ENCODE results near the gene JARID2. TPM values are rescaled to one million over a fixed set of nuclear protein-coding genes. Genes with fewer than 3 reads are reported as not detected.
"Not testable (repeated sequence)": the region's sequence is repeated elsewhere in the genome, so short reads cannot be mapped to it uniquely, and the experiment has no call there.

Gene JARID2
- total RNA-seq, 4 donors from 2014 or later, result 12.1 to 33.8 (median 17.0) TPM

DNA sequence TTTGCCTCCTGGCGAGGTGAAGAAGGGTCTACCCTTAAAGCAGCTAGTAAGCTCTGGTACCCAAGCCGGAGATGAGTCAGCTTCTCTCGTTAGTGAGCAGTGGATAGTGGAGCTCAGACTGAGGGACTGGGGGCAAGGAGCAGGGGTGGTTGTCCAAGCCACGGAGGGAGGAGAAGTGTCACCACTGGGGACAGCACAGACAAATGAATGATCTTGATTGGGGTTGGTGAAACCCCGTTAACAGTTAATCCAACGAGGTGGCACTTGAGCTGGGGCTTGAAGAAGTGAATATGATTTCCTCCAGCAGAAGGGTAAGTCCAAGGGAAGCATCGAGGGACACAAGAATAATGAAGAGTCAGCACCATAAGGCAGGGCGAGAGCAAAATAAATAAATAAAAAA, 43.0 kb downstream of the JARID2 start:
- Histone ChIP-seq H3K4me3 (no peak overlapping the region), H3K4me1 (peaks cover 0 to 5% (median 2%) of the 10 kb centered on the region in 4 donors), H3K9me3 (no peaks in the 10 kb centered on the region), H3K27me3 (no peaks in the 10 kb centered on the region), H3K27ac (no peak overlapping the region), H3K36me3 (no peaks in the 10 kb centered on the region)
- TF ChIP-seq POLR2A (IDR thresholded peaks at IDR 0.05) (no peak), CTCF (IDR thresholded peaks at IDR 0.05) (no peak)
- peak in 1 of 3 donors; percentile 29 for DNase-seq

- not testable (repeated sequence) for H3K36me3 ChIP-seq, H3K9me3 ChIP-seq, H3K4me3 ChIP-seq, H3K27me3 ChIP-seq, H3K4me1 ChIP-seq, H3K27ac ChIP-seq, DNase-seq
These were observed 43.6 kb downstream of the JARID2 start for GRCh38 chr6:15289456-15289855.

GRCh38 chr6:15290067-15290680, 44.3 kb downstream of the JARID2 start:
- no peak overlapping the region for H3K27ac ChIP-seq
- DNase-seq, result no peak
- peaks cover 0 to 5% (median 2%) of the 10 kb centered on the region in 4 donors for H3K4me1 ChIP-seq
- no peaks in the 10 kb centered on the region for H3K36me3 ChIP-seq
- no peak overlapping the region for H3K4me3 ChIP-seq
- H3K27me3 ChIP-seq, result no peaks in the 10 kb centered on the region
- no peaks in the 10 kb centered on the region for H3K9me3 ChIP-seq
- no peak for TF ChIP-seq POLR2A (IDR thresholded peaks at IDR 0.05)
- no peak for TF ChIP-seq CTCF (IDR thresholded peaks at IDR 0.05)

- H3K9me3 ChIP-seq, result no peaks in the 10 kb centered on the region
- no peak overlapping the region for H3K27ac ChIP-seq
- no peak for DNase-seq
- H3K27me3 ChIP-seq, result no peaks in the 10 kb centered on the region
- peaks cover 0 to 5% (median 2%) of the 10 kb centered on the region in 4 donors for H3K4me1 ChIP-seq
- H3K36me3 ChIP-seq, result no peaks in the 10 kb centered on the region
- H3K4me3 ChIP-seq, result no peak overlapping the region
- TF ChIP-seq CTCF (IDR thresholded peaks at IDR 0.05) (no peak), POLR2A (IDR thresholded peaks at IDR 0.05) (no peak)
These were observed 45.3 kb downstream of the JARID2 start for GRCh38 chr6:15290962-15291704.

DNA sequence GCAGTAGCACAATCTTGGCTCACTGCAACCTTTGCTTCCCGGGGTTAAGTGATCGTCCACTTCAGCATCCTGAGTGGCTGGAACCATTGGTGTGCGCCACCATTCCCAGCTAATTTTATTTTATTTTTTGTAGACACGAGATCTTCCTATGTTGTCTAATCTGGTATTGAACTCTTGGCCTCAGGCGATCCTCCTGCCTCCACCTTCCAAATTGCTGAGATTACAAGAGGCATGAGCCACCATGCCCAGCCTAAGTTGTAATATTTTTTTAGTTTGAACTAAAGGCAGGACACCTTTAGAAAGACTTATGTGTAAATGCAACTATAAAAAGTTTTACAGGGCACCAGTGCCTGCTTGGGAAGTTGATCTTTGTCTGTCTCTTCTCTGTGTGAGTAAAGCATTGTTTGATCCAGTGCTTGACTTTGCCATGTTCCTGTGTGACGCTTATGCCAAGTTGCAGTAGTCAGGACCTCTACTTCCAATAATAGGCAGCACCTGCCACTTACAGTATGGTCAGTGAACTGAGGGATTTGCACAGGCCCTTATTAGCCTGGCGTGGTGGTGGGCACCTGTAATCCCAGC, 46.9 kb downstream of the JARID2 start:
- DNase-seq, result no peak
- peaks cover 0 to 10% (median 2%) of the 10 kb centered on the region in 4 donors for H3K4me1 ChIP-seq
- TF ChIP-seq CTCF (IDR thresholded peaks at IDR 0.05) (no peak), POLR2A (IDR thresholded peaks at IDR 0.05) (no peak)

DNA sequence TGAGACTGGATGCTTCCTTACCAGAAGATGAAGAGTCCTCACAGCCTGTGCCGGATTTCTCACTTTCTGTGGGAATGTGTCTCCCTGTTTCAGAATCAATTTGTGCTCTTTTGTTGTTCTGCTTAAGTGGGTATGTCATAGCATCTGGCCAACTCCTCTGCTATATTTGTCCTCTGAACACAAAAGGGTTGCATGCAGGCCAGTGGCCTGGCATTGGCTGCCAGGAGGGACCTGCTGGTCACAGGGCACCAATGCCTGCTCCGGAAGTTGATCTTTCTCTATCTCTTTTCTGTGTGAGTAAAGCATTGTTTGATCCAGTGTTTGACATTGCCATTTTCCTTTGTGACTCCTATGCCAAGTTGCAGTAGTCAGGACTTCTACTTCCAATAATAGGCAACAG, 47.8 kb downstream of the JARID2 start:
- no peak for TF ChIP-seq POLR2A (IDR thresholded peaks at IDR 0.05)
- no peak for TF ChIP-seq CTCF (IDR thresholded peaks at IDR 0.05)
- Histone ChIP-seq H3K4me1 (peaks cover 0 to 15% (median 0%) of the 10 kb centered on the region in 4 donors), H3K27me3 (no peaks in the 10 kb centered on the region), H3K4me3 (no peak overlapping the region), H3K27ac (no peak overlapping the region), H3K36me3 (no peaks in the 10 kb centered on the region), H3K9me3 (no peaks in the 10 kb centered on the region)
- no peak for DNase-seq

More for the DNA sequence above, 46.9 kb downstream of the JARID2 start:
- Histone ChIP-seq H3K27me3 (no peaks in the 10 kb centered on the region), H3K9me3 (no peaks in the 10 kb centered on the region), H3K36me3 (no peaks in the 10 kb centered on the region), H3K4me3 (no peak overlapping the region), H3K27ac (no peak overlapping the region)

All from Peyer's patch (tissue), 4 donors.